SK-N-SH (cell line): ENCODE measurements around the gene UTS2. TPM values are rescaled to one million over a fixed set of nuclear protein-coding genes. Genes with fewer than 3 reads are reported as not detected.

ENCODE experiments used
- CTCF ChIA-PET: fragments of 300-600, 350-600 bp; formaldehyde crosslinking; extraction: SDS; loops from one replicate; lab custom pipeline; 2021; lab: Yijun Ruan, JAX
- POLR2A ChIA-PET: fragments of 350-600 bp; sonication (Branson Sonifier 250); formaldehyde crosslinking; extraction: SDS; loops from one replicate; lab custom pipeline; 2020; ENCODE audit warnings: antibody characterized with exemption, inconsistent platforms; lab: Yijun Ruan, JAX
- DNase-seq: peaks from one replicate; pipeline ENCODE4 v3.0.0; 2012
- H2AFZ ChIP-seq: fragments of 200-600 bp; sonication (generic); 2 replicates; pipeline ENCODE4 v1.8.1; 2016; ENCODE audit warnings: antibody characterized with exemption, mild to moderate bottlenecking, low read depth
- H3F3A ChIP-seq: fragments of 200-600 bp; sonication (generic); replicated peaks from 2 replicates; pipeline ENCODE3; 2016; ENCODE audit warnings: antibody characterized with exemption, mild to moderate bottlenecking; ENCODE audit not compliant: insufficient read depth
- H3K27ac ChIP-seq, 2 experiments: fragments of 200-500 bp in 1 of 2; fragments of 200-600 bp in 1 of 2; sonication (Bioruptor generic) in 1 of 2; sonication (generic), shearing (Covaris generic) in 1 of 2; 2 replicates each; pipeline versions ENCODE4 v1.5.1 to v1.6.1; 2014 to 2016; ENCODE audit warnings: low read depth in 2 of 2, inconsistent platforms in 1 of 2, low read length in 1 of 2, mild to moderate bottlenecking in 1 of 2, mixed read lengths in 1 of 2
- H3K27me3 ChIP-seq: fragments of 200-600 bp; sonication (generic), shearing (Covaris generic); 2 replicates; pipeline ENCODE4 v1.6.1; 2016; ENCODE audit warnings: mixed run types; ENCODE audit not compliant: insufficient read depth
- H3K36me3 ChIP-seq, 2 experiments: fragments of 200-500 bp in 1 of 2; fragments of 200-600 bp in 1 of 2; sonication (Bioruptor generic) in 1 of 2; sonication (generic) in 1 of 2; replicated peaks in 1 of 2; 2 replicates each; pipeline versions ENCODE3 to v1.5.1; 2014 to 2016; ENCODE audit warnings: low read length in 1 of 2, mild to moderate bottlenecking in 1 of 2; ENCODE audit not compliant: insufficient read depth in 2 of 2, control insufficient read depth in 1 of 2
- H3K4me1 ChIP-seq, 2 experiments: fragments of 200-500 bp in 1 of 2; fragments of 200-600 bp in 1 of 2; sonication (Bioruptor generic) in 1 of 2; sonication (generic), shearing (Covaris generic) in 1 of 2; 2 replicates each; pipeline versions ENCODE4 v1.5.1 to v1.6.1; 2014 to 2016; ENCODE audit warnings: low read depth in 1 of 2, low read length in 1 of 2, mixed run types in 1 of 2; ENCODE audit not compliant: insufficient read depth in 2 of 2, control insufficient read depth in 1 of 2
- H3K4me2 ChIP-seq: fragments of 200-600 bp; sonication (generic), shearing (Covaris generic); 2 replicates; pipeline ENCODE4 v1.6.1; 2017; ENCODE audit warnings: mixed run types
- H3K4me3 ChIP-seq, 2 experiments: fragments of 200-500 bp in 1 of 2; fragments of 200-600 bp in 1 of 2; sonication (Bioruptor generic) in 1 of 2; sonication (generic), shearing (Covaris generic) in 1 of 2; 2 replicates each; pipeline versions ENCODE4 v1.5.1 to v1.8.1; 2014 to 2016; ENCODE audit warnings: low read depth in 2 of 2, inconsistent platforms in 1 of 2, low read length in 1 of 2, mild to moderate bottlenecking in 1 of 2, mixed read lengths in 1 of 2, moderate library complexity in 1 of 2
- H3K79me2 ChIP-seq: fragments of 200-600 bp; sonication (generic); 2 replicates; pipeline ENCODE4 v1.8.1; 2017; ENCODE audit warnings: mild to moderate bottlenecking; ENCODE audit not compliant: insufficient read depth
- H3K9ac ChIP-seq: fragments of 200-600 bp; sonication (generic); 2 replicates; pipeline ENCODE4 v1.6.1; 2017; ENCODE audit warnings: mixed run types
- H3K9me2 ChIP-seq: fragments of 200-600 bp; sonication (generic); 2 replicates; pipeline ENCODE4 v1.6.1; 2017; ENCODE audit warnings: mixed run types
- H3K9me3 ChIP-seq: fragments of 200-600 bp; sonication (generic); 2 replicates; pipeline ENCODE4 v1.6.1; 2017; ENCODE audit warnings: mixed run types, mild to moderate bottlenecking, moderate library complexity
- H4K20me1 ChIP-seq: fragments of 200-600 bp; sonication (generic); 2 replicates; pipeline ENCODE4 v1.6.1; 2017; ENCODE audit warnings: mild to moderate bottlenecking, mixed run types; ENCODE audit not compliant: insufficient read depth
- CHD2 ChIP-seq: fragments of 150-350 bp; IDR thresholded peaks from 2 replicates; pipeline ENCODE4 v1.6.1; 2018; ENCODE audit warnings: low read length; ENCODE audit not compliant: partially characterized antibody
- ELF1 ChIP-seq: IDR thresholded peaks from 2 replicates; pipeline ENCODE4 v1.4.0; 2012
- EZH2phosphoT487 ChIP-seq: fragments of 200-600 bp; sonication (generic); IDR thresholded peaks from 2 replicates; pipeline ENCODE4 v1.6.1; 2017; ENCODE audit warnings: low read depth, mixed run types, mild to moderate bottlenecking, antibody characterized with exemption, moderate library complexity, borderline replicate concordance
- FOSL2 ChIP-seq: IDR thresholded peaks from 2 replicates; pipeline ENCODE4 v1.4.0; 2012; ENCODE audit warnings: low read depth, mild to moderate bottlenecking, moderate library complexity, borderline replicate concordance
- MXI1 ChIP-seq: IDR thresholded peaks from 2 replicates; pipeline ENCODE4 v1.6.1; 2012; ENCODE audit warnings: mild to moderate bottlenecking, low read depth, low read length, improper control_type of control experiment
- POLR2AphosphoS5 ChIP-seq: IDR thresholded peaks from 2 replicates; pipeline ENCODE4 v1.6.1; 2012; ENCODE audit warnings: low read depth, low read length
- RFX5 ChIP-seq: IDR thresholded peaks from 2 replicates; pipeline ENCODE4 v1.6.1; 2012; ENCODE audit warnings: mild to moderate bottlenecking, improper control_type of control experiment, low read length
- RXRA ChIP-seq: IDR thresholded peaks from 2 replicates; pipeline ENCODE4 v1.4.0; 2012; ENCODE audit warnings: low read depth, mild to moderate bottlenecking, borderline replicate concordance
- TAF1 ChIP-seq: IDR thresholded peaks from 2 replicates; pipeline ENCODE4 v1.6.1; 2012; ENCODE audit warnings: low read depth, mild to moderate bottlenecking, low read length, moderate library complexity, borderline replicate concordance
- TCF12 ChIP-seq: IDR thresholded peaks from 2 replicates; pipeline ENCODE4 v1.4.0; 2012
- TEAD4 ChIP-seq: IDR thresholded peaks from 2 replicates; pipeline ENCODE4 v1.4.0; 2012; ENCODE audit warnings: mild to moderate bottlenecking, borderline replicate concordance; ENCODE audit not compliant: insufficient read depth
- YY1 ChIP-seq: IDR thresholded peaks from 2 replicates; pipeline ENCODE4 v1.4.0; 2012; ENCODE audit warnings: low read depth, mild to moderate bottlenecking
- WGBS: methylation state at CpG from one replicate; pipeline ENCODE4 v1.1.6; 2017; ENCODE audit warnings: low lambda C conversion rate; 5-methylcytosine and 5-hydroxymethylcytosine counted together
- polyA plus RNA-seq, 3 experiments: library from polyadenylated mRNA; depleted of rRNA; stranded (reverse); fragments of >200 nt; gene quantifications; 2 replicates each; pipeline ENCODE4 v1.2.3, GENCODE V29; 2012
- TF ChIP-seq, protein P1 (sequence below): IDR thresholded peaks from 2 replicates; pipeline ENCODE4; 2012
- TF ChIP-seq, protein P2 (sequence below): fragments of 150-350 bp; IDR thresholded peaks from 2 replicates; pipeline ENCODE4 v1.6.1; 2017; ENCODE audit warnings: antibody characterized with exemption, low read length, low read depth, borderline replicate concordance
- TF ChIP-seq, protein P3 (sequence below): IDR thresholded peaks from 2 replicates; pipeline ENCODE4 v1.6.1; 2012; ENCODE audit warnings: mild to moderate bottlenecking, low read depth, low read length, moderate library complexity

The UTS2 gene
- polyA plus RNA-seq, 1 of the 3 experiments (the other 2 are of a cell fraction) = 0.13 TPM

DNA sequence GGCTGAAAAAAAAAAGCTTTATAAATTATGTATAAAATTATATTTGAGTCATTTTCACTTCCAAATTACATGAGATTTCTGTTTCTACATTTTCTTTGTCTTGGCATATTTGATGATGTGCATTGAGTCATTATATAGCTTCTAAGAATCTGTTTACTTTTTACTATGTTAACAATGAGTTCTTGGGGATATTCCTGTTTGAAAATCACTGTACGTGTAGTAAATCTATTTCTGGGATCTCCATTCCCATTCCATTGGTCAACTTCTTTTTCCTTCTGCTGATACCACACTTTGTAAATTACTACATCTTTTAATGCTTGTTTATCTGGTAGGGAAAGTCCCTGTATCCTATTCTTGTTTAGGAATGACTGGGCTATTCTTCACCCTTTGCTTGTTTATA is 44.1 kb upstream of the UTS2 start:
- H4K20me1 ChIP-seq = no peaks in the 10 kb centered on the region
- H3K79me2 ChIP-seq = no peaks in the 10 kb centered on the region
- WGBS = 86% methylated on average over 1 of the region's 1 CpG
- H3K27ac ChIP-seq = no peak overlapping the region
- TF ChIP-seq FOSL2 = no peak
- TF ChIP-seq CHD2 = no peak
- TF ChIP-seq TCF12 = no peak
- no peak for TF ChIP-seq TEAD4
- TF ChIP-seq, protein P1, sequence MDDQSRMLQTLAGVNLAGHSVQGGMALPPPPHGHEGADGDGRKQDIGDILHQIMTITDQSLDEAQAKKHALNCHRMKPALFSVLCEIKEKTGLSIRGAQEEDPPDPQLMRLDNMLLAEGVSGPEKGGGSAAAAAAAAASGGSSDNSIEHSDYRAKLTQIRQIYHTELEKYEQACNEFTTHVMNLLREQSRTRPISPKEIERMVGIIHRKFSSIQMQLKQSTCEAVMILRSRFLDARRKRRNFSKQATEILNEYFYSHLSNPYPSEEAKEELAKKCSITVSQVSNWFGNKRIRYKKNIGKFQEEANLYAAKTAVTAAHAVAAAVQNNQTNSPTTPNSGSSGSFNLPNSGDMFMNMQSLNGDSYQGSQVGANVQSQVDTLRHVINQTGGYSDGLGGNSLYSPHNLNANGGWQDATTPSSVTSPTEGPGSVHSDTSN = no peak
- no peak for TF ChIP-seq YY1
- no peak for TF ChIP-seq RXRA
- no peak for TF ChIP-seq RFX5
- no peak for TF ChIP-seq ELF1
- no peak for TF ChIP-seq MXI1
- TF ChIP-seq POLR2AphosphoS5 = no peak
- no peak for TF ChIP-seq EZH2phosphoT487
- no peak for TF ChIP-seq TAF1
- TF ChIP-seq, protein P2, sequence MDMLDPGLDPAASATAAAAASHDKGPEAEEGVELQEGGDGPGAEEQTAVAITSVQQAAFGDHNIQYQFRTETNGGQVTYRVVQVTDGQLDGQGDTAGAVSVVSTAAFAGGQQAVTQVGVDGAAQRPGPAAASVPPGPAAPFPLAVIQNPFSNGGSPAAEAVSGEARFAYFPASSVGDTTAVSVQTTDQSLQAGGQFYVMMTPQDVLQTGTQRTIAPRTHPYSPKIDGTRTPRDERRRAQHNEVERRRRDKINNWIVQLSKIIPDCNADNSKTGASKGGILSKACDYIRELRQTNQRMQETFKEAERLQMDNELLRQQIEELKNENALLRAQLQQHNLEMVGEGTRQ = no peak
- TF ChIP-seq, protein P3, sequence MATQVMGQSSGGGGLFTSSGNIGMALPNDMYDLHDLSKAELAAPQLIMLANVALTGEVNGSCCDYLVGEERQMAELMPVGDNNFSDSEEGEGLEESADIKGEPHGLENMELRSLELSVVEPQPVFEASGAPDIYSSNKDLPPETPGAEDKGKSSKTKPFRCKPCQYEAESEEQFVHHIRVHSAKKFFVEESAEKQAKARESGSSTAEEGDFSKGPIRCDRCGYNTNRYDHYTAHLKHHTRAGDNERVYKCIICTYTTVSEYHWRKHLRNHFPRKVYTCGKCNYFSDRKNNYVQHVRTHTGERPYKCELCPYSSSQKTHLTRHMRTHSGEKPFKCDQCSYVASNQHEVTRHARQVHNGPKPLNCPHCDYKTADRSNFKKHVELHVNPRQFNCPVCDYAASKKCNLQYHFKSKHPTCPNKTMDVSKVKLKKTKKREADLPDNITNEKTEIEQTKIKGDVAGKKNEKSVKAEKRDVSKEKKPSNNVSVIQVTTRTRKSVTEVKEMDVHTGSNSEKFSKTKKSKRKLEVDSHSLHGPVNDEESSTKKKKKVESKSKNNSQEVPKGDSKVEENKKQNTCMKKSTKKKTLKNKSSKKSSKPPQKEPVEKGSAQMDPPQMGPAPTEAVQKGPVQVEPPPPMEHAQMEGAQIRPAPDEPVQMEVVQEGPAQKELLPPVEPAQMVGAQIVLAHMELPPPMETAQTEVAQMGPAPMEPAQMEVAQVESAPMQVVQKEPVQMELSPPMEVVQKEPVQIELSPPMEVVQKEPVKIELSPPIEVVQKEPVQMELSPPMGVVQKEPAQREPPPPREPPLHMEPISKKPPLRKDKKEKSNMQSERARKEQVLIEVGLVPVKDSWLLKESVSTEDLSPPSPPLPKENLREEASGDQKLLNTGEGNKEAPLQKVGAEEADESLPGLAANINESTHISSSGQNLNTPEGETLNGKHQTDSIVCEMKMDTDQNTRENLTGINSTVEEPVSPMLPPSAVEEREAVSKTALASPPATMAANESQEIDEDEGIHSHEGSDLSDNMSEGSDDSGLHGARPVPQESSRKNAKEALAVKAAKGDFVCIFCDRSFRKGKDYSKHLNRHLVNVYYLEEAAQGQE = no peak
- no peaks in the 10 kb centered on the region for H3K9me3 ChIP-seq
- peaks cover 13% of the 10 kb centered on the region for H3F3A ChIP-seq
- no peak overlapping the region for H3K4me3 ChIP-seq
- H3K9me2 ChIP-seq = no peaks in the 10 kb centered on the region
- no peak overlapping the region for H2AFZ ChIP-seq
- H3K36me3 ChIP-seq = no peaks in the 10 kb centered on the region
- ChIA-PET POLR2A (no interaction called here), CTCF (interaction anchor here (0.8 to 2.4 kb wide), 2 partner anchors 89 to 228 kb away, joined by 3 to 7 read pairs; no protein-coding TSS in a partner anchor)
- no peak overlapping the region for H3K4me2 ChIP-seq
- H3K9ac ChIP-seq = no peak overlapping the region
- no peaks in the 10 kb centered on the region for H3K27me3 ChIP-seq
- DNase-seq = no peak
- no peaks in the 10 kb centered on the region for H3K4me1 ChIP-seq
